ENCODE measurements around the gene GRIP1.

The GRIP1 gene, protein sequence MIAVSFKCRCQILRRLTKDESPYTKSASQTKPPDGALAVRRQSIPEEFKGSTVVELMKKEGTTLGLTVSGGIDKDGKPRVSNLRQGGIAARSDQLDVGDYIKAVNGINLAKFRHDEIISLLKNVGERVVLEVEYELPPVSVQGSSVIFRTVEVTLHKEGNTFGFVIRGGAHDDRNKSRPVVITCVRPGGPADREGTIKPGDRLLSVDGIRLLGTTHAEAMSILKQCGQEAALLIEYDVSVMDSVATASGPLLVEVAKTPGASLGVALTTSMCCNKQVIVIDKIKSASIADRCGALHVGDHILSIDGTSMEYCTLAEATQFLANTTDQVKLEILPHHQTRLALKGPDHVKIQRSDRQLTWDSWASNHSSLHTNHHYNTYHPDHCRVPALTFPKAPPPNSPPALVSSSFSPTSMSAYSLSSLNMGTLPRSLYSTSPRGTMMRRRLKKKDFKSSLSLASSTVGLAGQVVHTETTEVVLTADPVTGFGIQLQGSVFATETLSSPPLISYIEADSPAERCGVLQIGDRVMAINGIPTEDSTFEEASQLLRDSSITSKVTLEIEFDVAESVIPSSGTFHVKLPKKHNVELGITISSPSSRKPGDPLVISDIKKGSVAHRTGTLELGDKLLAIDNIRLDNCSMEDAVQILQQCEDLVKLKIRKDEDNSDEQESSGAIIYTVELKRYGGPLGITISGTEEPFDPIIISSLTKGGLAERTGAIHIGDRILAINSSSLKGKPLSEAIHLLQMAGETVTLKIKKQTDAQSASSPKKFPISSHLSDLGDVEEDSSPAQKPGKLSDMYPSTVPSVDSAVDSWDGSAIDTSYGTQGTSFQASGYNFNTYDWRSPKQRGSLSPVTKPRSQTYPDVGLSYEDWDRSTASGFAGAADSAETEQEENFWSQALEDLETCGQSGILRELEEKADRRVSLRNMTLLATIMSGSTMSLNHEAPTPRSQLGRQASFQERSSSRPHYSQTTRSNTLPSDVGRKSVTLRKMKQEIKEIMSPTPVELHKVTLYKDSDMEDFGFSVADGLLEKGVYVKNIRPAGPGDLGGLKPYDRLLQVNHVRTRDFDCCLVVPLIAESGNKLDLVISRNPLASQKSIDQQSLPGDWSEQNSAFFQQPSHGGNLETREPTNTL

GRCh38 chr12:66678338-66679275, at the start of gene GRIP1:
Gene GRIP1 (minus strand): TSS chr12:66679076. CDS start chr12:66678904, 172 bp downstream.
- peak; percentile 43 for DNase-seq

DNA sequence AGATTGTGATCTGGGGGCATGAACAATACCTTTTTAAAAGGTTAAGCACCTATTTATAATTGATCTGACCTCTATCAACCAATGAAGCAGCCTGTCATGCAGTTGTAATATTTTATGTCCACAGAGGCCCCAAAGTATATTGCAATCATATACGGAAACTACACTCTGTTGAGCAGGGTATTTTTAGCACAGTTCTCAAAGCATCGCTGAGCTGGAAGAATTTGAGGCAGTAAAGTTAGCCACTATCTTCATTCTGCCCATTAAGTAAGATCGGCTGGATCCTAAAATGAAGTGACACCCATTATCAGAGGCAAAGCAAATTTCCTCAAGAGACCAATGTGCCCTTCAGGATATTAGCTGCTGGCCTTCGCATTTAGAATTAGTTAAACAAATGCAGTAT, 47.7 kb upstream of the GRIP1 start:
- DNase-seq: no peak

DNA sequence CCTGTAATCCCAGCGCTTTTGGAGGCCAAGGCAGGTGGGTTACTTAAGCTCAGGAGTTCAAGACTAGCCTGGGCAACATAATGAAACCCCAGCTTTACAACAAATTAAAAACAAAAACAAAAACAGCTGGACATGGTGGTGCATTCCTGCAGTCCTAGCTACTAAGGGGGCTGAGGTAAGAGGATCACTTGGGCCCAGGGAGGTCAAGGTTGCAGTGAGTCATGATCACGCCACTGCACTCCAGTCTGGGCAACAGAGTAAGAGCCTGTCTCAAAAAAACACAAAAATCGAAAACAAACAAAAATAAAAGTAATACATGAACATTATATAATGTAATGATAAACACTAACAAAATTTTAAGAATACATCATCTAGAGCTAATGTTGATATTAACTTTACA, 46.2 kb upstream of the GRIP1 start:
- DNase-seq: no peak

GRCh38 chr12:66724616-66725015, 45.7 kb upstream of the GRIP1 start:
- DNase-seq: no peak

GRCh38 chr12:66724026-66724425, 45.1 kb upstream of the GRIP1 start:
- no peak for DNase-seq

DNA sequence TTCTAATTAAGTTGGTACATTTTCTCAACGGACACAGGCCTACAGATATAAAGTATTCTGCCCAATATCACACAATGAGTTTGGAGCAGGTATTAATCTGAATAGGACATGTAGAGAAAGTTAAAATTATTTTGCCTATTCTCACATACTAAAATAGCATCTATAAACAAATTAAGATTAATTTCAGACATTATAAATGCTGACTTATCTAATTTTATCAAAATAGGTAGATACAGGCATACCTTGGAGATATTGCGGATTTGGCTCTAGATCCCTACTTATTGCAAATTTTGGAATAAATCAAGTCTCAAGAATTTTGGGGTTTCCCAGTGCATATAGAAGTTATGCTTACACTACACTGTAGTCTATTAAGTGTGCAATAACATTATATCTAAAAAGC, 41.0 kb upstream of the GRIP1 start:
- DNase-seq: no peak

DNA sequence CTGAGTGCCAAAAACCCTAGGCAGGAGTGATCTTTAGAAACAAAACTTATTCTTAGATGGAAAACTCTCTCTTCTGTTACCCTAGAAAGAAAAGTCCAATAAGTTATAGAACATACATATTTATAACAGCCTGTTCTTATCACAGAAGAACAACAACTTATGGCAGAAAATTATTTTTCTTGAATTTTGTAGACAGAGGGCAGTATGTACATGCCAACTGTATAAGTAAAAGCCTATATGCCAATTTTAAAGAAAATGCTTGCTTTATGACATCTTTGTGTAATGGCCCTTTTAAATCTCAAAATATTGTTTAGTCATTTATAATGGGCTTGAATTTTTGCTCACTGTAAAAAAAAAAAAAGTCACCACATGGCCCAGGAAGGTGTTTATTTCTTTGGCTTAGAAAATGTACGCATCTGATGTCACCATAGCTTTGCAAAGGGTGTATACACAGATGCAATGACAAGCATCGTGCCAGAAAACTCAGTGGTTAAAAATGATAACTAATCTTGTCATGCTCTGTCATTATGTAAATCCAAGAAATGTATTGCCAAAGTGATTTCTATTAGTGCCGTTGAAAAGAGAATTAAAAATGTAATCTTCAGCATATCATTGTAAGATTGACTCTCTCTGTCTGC, 38.3 kb upstream of the GRIP1 start:
- no peak for DNase-seq

DNA sequence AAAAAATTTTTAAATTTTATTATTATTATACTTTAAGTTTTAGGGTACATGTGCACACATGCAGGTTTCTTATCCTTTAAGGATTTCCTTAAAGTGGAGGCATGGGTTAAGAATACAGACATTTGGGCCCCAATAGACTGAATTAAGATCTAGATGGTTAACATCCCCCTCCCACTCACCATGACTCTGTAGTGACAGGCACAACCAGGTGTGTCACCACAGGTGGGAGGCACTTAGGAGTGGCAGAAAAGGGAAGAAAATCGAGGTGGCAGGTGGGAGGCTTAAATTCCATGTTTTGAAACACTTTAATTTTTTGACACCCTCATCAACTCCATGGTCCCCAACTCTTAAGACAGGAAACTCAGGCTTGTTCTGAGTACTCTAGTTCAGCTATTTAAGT, 37.6 kb upstream of the GRIP1 start:
- DNase-seq: no peak

DNA sequence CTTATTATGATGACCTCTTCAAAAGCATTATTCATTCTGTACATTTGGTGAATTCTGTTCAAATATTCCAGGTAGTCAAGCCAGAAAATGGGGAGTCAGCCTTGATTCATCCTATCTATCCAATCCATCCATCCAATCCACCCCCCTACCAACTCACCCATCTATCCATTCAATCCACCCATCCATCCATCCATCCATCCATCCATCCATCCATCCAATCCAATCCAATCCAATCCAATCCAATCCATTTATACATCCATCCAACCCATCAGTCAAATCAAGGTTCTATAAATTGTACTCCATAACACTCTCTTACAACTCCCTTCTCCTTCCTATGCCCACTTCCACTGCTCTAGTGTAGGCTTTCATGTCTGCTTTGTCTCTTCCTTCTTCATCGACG, 35.8 kb upstream of the GRIP1 start:
- DNase-seq: no peak

- no peak for DNase-seq
Measured at GRCh38 chr12:66713984-66714383, 35.1 kb upstream of the GRIP1 start.

DNA sequence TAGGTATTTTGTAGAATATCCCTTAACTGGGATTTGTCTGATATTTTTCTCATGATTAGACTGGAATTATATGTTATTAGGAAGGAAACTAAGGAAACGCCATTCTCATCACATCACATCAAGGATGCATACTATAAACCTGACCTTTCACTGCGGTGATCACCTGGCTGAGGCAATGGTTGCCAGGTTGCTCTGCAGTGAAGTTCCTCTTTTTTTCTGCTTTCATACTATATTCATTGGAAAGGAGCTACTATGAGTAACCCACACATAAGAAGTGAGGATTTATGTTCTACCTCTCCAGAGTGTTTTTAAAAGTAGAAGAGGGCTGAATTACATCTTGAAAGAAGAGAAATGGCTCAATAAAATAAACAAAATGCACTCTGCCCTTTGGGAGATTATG, 31.0 kb upstream of the GRIP1 start:
- DNase-seq: no peak

DNA sequence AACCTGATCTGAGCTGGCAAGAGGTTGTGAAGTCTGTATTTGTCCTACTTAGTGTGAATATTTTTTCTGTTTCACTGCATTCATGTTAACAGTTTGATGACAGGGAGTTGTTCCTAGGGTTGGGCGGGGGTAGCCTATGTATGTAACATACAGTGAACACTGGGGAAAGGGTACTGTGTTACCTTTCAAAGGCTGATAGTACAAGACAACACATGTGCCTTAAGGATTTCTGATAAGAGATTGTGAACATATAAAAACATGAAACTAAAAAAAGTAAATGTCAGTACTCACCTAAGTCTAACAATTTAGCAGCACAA, 30.5 kb upstream of the GRIP1 start:
- no peak for DNase-seq

GRCh38 chr12:66708704-66709456, 30.0 kb upstream of the GRIP1 start:
- no peak for DNase-seq

DNA sequence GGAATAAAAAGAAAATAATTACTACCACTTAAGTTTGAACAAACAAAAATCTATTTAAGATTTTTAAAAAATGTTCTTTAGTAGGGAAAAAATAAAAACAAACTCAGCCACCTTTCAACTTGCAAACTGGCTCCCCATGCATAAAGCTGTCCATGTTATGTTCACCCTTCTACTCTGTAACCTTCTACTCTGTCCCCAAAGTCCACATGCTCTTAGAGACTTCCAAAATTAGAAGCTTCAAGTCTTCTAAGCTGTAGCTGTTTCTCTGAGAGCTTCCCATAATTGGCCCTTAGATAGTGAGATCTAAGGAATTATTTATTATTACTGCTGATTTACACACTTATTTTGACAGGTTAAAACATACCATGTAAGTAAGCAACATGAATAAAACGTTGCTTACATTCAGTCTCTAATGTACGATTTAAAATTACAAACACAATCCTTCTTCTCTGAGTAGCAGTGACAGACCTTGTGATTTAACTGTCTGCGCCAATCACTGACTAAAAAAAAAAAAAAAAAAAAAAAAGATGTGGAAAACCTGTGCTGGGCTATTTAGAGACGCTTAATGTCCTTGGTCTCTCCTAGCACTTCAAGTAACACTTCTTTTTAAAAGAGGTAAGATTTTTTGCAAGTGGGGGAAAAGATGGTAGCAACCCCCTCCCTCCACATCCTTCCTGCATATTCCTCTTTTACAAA, 28.3 kb upstream of the GRIP1 start:
- no peak for DNase-seq

GRCh38 chr12:66699738-66700482, 21.0 kb upstream of the GRIP1 start:
- DNase-seq: no peak

DNA sequence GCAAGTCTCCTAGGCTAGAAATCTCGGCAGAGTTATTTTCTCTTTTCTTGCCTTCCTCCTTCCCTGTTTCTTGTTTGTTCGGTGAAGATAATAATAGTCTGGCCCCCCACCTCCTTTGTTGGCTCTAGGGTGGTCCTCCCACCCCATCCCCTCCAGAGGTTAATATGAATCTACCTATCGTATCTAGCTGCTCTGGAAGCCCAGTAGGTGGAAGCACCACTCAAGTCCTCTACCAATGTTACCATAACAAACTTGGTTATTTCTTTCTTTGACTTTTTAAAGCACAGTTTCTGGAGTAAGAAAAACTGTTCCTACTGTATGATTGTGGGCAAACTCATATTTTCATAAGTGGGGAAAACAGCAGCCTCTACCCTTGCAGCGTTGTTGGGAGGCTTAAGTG, 19.7 kb upstream of the GRIP1 start:
- no peak for DNase-seq

- DNase-seq: no peak
Measured at GRCh38 chr12:66697404-66697803, 18.5 kb upstream of the GRIP1 start.

GRCh38 chr12:66694666-66695613, 16.1 kb upstream of the GRIP1 start:
- peak; percentile 20 for DNase-seq
